ENCODE data around the gene ZBTB7C.

Gene ZBTB7C

DNA sequence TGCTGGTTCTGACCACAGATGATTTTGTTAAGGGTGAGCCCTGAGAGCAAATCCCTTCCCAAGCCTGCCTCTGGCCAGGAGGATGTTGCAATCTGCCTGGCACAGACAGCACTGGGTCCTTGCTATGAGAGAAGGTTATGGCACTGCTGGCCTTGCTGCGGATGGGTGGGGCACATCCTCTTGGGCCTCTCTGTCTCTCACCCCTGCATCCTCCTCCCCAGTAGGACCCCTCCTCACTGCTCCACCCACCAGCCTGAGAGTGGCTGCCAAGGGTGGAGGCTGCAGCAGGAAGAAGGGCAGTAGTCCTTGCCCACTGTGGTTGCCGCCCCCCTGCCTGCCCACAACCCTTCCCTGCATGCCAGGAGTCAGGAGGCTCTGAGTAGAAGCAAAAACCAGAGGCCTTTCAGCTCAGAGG, 180.9 kb downstream of the ZBTB7C start:
- H3K27ac Mint-ChIP-seq, result peak overlapping the region; percentile 81 to 92 (median 90)
- H3K4me3 Mint-ChIP-seq, result no peak overlapping the region
- H3K4me1 Mint-ChIP-seq, result peaks cover 30% of the 10 kb centered on the region
- H3K27me3 Mint-ChIP-seq (ENCODE audit: low read depth), result peaks cover 8% of the 10 kb centered on the region
- TF ChIP-seq, protein P1, sequence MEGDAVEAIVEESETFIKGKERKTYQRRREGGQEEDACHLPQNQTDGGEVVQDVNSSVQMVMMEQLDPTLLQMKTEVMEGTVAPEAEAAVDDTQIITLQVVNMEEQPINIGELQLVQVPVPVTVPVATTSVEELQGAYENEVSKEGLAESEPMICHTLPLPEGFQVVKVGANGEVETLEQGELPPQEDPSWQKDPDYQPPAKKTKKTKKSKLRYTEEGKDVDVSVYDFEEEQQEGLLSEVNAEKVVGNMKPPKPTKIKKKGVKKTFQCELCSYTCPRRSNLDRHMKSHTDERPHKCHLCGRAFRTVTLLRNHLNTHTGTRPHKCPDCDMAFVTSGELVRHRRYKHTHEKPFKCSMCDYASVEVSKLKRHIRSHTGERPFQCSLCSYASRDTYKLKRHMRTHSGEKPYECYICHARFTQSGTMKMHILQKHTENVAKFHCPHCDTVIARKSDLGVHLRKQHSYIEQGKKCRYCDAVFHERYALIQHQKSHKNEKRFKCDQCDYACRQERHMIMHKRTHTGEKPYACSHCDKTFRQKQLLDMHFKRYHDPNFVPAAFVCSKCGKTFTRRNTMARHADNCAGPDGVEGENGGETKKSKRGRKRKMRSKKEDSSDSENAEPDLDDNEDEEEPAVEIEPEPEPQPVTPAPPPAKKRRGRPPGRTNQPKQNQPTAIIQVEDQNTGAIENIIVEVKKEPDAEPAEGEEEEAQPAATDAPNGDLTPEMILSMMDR (IDR thresholded peaks at IDR 0.05; ENCODE audit: unreplicated experiment in 3 of 3), result no peak
- no peaks in the 10 kb centered on the region for H3K9me3 Mint-ChIP-seq
- no peaks in the 10 kb centered on the region for H3K36me3 Mint-ChIP-seq (ENCODE audit: low read depth)

DNA sequence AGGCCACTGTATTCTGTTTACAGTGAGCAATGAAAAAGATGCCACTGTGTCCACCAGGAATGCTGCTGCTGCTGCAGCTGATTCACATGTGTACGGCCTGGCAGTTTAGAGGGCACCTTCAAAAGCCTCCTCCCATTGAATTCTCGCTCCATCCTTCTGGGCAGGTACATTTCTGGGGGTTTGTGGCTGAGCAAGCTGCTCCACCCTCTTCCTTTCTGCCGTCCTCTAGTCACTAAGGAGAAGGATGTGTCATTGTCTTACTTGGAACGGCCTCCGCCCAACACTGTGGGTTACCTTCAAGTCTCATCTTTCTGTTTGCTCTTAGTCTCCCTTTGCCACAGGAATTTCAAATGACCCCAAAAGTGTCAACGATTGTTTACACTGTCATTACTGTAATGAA, 182.0 kb downstream of the ZBTB7C start:
- TF ChIP-seq, protein P1 (IDR thresholded peaks at IDR 0.05; ENCODE audit: unreplicated experiment in 3 of 3), result no peak
- Mint-ChIP-seq H3K4me1 (peaks cover 30% of the 10 kb centered on the region), H3K9me3 (no peaks in the 10 kb centered on the region), H3K4me3 (peak overlapping the region in 1 of 3 experiments; percentile 6), H3K27ac (peak overlapping the region in 2 of 3 experiments; percentile 81 to 92), H3K36me3 (ENCODE audit: low read depth) (no peaks in the 10 kb centered on the region), H3K27me3 (ENCODE audit: low read depth) (peaks cover 8% of the 10 kb centered on the region)

DNA sequence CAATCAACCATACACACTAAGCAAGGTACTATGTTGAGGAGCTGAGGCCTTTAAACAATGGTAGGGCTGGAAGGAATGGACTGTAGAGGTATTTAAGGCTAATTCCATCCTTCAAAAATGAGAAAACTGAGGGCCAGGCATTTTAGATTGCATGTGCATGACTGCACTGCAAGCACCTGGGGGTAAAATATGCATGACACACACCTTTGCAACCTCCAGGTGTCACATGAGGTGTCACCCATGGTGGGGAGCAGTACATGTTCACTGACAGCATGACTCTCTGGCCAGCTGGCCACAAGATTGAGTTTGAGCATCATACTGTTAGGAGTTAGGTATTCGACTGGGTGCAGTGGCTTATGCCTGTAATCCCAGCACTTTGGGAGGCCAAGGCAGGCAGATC, 182.8 kb downstream of the ZBTB7C start:
- no peaks in the 10 kb centered on the region for H3K36me3 Mint-ChIP-seq (ENCODE audit: low read depth)
- no peaks in the 10 kb centered on the region for H3K9me3 Mint-ChIP-seq
- TF ChIP-seq, protein P1 (IDR thresholded peaks at IDR 0.05; ENCODE audit: unreplicated experiment in 3 of 3), result no peak
- H3K27ac Mint-ChIP-seq, result no peak overlapping the region
- H3K4me3 Mint-ChIP-seq, result no peak overlapping the region
- peaks cover 30% of the 10 kb centered on the region for H3K4me1 Mint-ChIP-seq
- peaks cover 8% of the 10 kb centered on the region for H3K27me3 Mint-ChIP-seq (ENCODE audit: low read depth)

DNA sequence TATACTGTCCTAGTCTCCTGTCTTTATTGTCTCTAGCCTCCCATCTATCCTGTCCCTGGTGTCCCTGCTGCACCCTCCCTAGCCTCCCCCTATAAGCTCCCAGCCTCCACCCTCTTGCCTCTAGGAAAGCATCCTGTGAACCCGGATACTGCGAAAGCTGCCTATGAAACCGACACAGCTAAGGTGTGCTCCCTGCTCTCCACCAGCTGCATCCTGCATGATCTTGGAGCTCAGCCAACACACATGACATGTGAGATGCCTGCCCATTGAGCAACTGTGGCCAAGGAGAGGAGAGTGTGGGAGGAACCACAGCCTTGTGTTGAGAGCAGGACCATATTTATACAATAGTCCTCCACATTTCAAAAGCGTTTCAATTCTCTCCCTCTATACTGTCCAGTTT, 187.1 kb downstream of the ZBTB7C start:
- Mint-ChIP-seq H3K9me3 (no peaks in the 10 kb centered on the region), H3K27me3 (ENCODE audit: low read depth) (peaks cover 4% of the 10 kb centered on the region), H3K27ac (no peak overlapping the region), H3K4me3 (no peak overlapping the region), H3K36me3 (ENCODE audit: low read depth) (no peaks in the 10 kb centered on the region), H3K4me1 (peaks cover 16% of the 10 kb centered on the region)
- TF ChIP-seq, protein P1 (IDR thresholded peaks at IDR 0.05; ENCODE audit: unreplicated experiment in 3 of 3), result no peak

DNA sequence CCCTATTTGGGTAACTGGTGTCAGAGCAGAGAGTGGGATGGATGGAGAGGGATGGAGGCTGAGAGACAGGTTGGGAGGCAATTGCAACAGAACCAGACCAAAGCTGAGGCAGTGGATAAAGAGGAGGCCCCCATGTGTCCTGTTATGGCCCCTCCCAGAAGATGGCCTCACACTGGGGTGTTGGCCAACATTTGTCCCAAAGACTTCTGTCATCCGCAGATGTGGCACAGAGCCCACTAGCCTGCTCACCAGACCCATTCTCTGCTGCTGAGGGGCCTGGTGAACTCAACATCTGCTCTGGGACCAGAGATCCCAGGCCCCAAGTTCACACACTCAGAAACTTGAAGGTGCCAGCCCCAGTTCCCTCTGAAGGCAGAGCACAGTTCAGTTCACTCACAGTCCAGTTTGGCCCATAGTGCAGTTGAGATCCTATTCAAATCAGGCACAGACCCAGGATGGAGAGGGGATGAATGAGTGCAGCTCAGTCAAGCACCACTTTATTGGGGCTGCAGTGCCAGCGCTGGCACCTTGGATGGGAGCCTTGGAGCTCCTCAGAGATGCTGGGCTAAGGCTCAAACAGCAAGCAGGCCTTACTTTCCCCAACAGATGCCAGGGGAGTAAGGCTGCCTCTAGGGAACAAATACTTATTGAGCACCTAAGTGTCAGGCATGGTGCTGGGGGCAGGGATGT, 189.2 kb downstream of the ZBTB7C start:
- TF ChIP-seq, protein P1 (IDR thresholded peaks at IDR 0.05; ENCODE audit: unreplicated experiment in 3 of 3), result no peak
- no peak overlapping the region for H3K4me3 Mint-ChIP-seq
- H3K36me3 Mint-ChIP-seq (ENCODE audit: low read depth), result no peaks in the 10 kb centered on the region
- peaks cover 4% of the 10 kb centered on the region for H3K27me3 Mint-ChIP-seq (ENCODE audit: low read depth)
- peaks cover 29% of the 10 kb centered on the region for H3K4me1 Mint-ChIP-seq
- no peaks in the 10 kb centered on the region for H3K9me3 Mint-ChIP-seq
- peak overlapping the region in 2 of 3 experiments; percentile 59 to 89 for H3K27ac Mint-ChIP-seq

All from nephron (organoid).